Activated CD4-positive, alpha-beta T cell treated with anti-CD3 and anti-CD28 coated beads for 36 hours (primary cell): ENCODE measurements around the gene CCN5. TPM values are rescaled to one million over a fixed set of nuclear protein-coding genes. Genes with fewer than 3 reads are reported as not detected.

Experiments used
- ATAC-seq: fragments of 200-7000 bp; cut with Tn5 transposase; one replicate; pipeline ENCODE4 v1.10.0; 2021; ENCODE audit warnings: mild to moderate bottlenecking, moderate library complexity
- CTCF ChIA-PET: fragments of 350-600 bp; sonication (Branson Sonifier 250); formaldehyde crosslinking; loops from one replicate; lab custom pipeline; 2021; ENCODE audit warnings: antibody characterized with exemption; lab: Charles Lee
- POLR2A ChIA-PET: fragments of 350-600 bp; sonication (Branson Sonifier 250); formaldehyde crosslinking; loops from one replicate; lab custom pipeline; 2021; ENCODE audit warnings: antibody characterized with exemption, inconsistent platforms; lab: Charles Lee
- DNase-seq: peaks from one replicate; pipeline ENCODE4 v3.0.0-alpha.2; 2020
- H3K27ac Mint-ChIP-seq: one replicate; pipeline ENCODE4 v1.8.0; 2021; ENCODE audit warnings: mixed read lengths
- H3K27me3 Mint-ChIP-seq: one replicate; pipeline ENCODE4 v1.8.0; 2021; ENCODE audit warnings: mixed read lengths
- H3K36me3 Mint-ChIP-seq: one replicate; pipeline ENCODE4 v1.8.0; 2021; ENCODE audit warnings: low read depth, mixed read lengths
- H3K4me1 Mint-ChIP-seq: one replicate; pipeline ENCODE4 v1.8.0; 2021; ENCODE audit warnings: mixed read lengths
- H3K4me3 Mint-ChIP-seq: one replicate; pipeline ENCODE4 v1.8.0; 2021; ENCODE audit warnings: mild to moderate bottlenecking, moderate library complexity, mixed read lengths
- H3K9me3 Mint-ChIP-seq: one replicate; pipeline ENCODE4 v1.8.0; 2021; ENCODE audit warnings: low read depth, mixed read lengths
- intact Hi-C, 2 experiments: fragments of 100-400 bp; cut with DNase I in 1 of 2; cut with micrococcal nuclease in 1 of 2; formaldehyde crosslinking; loops; one replicate each; pipeline versions ENCODE4 v1.14.2 to v1.15.1; 2022 to 2024; cut with DNase I, micrococcal nuclease
- total RNA-seq, 2 experiments: library from RNA; stranded (reverse); gene quantifications; one replicate each; pipeline ENCODE4 v1.2.3, GENCODE V29; 2021

The CCN5 gene
- total RNA-seq, 2 experiments from 2014 or later = not detected

DNA sequence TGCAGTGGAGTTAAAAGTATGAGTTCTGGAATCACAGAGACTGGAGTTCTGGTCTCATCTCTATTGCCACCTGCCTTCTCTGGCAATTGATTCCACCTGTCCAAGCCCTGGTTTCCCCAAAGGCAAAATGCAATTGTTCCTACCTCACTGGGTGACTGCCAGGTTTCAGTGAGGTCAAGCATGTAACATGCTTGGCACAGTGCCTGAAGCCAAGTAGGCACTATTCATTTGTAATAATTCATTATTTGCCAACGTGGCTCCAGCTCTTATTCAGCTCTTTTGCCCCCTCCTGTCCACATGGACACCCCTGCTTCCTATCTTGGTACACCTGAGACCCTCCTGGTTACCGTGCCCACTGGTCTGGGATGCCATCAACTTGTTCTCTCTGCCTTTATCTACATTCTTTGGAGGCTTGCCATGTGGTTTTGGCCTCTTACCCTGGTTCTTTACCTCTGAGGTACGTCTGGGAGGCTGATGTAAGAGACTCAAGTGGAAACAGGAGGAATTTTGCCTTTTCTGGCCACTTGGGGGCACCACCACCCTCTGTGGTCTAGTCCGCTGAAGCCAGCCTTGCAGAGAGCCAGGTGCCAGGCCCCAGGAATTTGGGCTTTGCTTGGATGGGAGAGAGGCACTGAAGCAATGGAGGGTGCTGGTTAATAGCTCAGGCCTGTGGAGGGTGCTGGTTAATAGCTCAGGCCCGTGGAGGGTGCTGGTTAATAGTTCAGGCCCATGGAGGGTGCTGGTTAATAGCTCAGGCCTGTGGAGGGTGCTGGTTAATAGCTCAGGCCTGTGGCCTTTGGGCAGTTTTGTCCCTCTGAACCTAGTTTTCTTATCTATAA, 32.2 kb downstream of the CCN5 start:
- peak; percentile 87 for DNase-seq

DNA sequence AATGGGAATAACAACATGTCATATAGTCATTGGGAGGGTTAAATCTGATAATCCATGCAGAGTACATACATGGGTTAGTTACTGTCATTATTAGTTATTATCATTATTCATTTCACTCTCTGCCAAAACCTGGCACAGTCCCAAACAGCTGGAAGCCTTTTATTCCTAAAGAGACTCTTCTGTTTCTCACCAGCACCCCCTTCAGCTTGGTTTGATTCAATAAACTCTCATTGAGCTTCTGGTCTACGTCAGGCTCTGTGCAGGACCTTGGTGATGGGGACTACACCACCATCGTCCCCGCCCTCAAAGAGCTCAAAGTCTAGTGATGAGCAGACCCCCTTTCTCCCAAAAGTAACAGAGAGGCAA, 32.8 kb downstream of the CCN5 start:
- H3K36me3 Mint-ChIP-seq = peaks cover 2% of the 10 kb centered on the region
- H3K9me3 Mint-ChIP-seq = no peaks in the 10 kb centered on the region
- POLR2A ChIA-PET = no interaction called here
- intact Hi-C loops = loop anchor here in 1 of 2 experiments (5.0 kb wide), 2 partner anchors 139 to 349 kb away; partner anchors contain the start of gene YWHAB
- H3K4me3 Mint-ChIP-seq = no peak overlapping the region
- H3K27me3 Mint-ChIP-seq = peaks cover 21% of the 10 kb centered on the region
- ATAC-seq (no peak), DNase-seq (no peak)
- CTCF ChIA-PET = interaction anchor here (0.6 to 3.2 kb wide), 22 partner anchors 8 to 212 kb away, joined by 3 to 30 read pairs (median 4); no protein-coding TSS in a partner anchor
- peaks cover 19% of the 10 kb centered on the region for H3K4me1 Mint-ChIP-seq
- no peak overlapping the region for H3K27ac Mint-ChIP-seq

More for the DNA sequence above, 32.2 kb downstream of the CCN5 start:
- ATAC-seq = peak; percentile 60
- Mint-ChIP-seq H3K4me3 (peak overlapping the region; percentile 76), H3K27me3 (peaks cover 21% of the 10 kb centered on the region), H3K4me1 (peaks cover 19% of the 10 kb centered on the region), H3K27ac (peak overlapping the region; percentile 84), H3K36me3 (peaks cover 2% of the 10 kb centered on the region), H3K9me3 (no peaks in the 10 kb centered on the region)
- CTCF ChIA-PET = interaction anchor here (0.6 to 3.2 kb wide), 34 partner anchors 9 to 623 kb away, joined by 3 to 30 read pairs (median 4); partner anchors contain the start of gene SERINC3
- POLR2A ChIA-PET = interaction anchor here (0.7 kb wide), 1 partner anchor 24 kb away, joined by 3 read pairs; no protein-coding TSS in a partner anchor
- intact Hi-C loops = loop anchor here (1.0 to 5.0 kb wide), 5 partner anchors 62 to 350 kb away; partner anchors contain the start of genes RIMS4 (in 1 of the 2) and YWHAB (in 1 of the 2)

DNA sequence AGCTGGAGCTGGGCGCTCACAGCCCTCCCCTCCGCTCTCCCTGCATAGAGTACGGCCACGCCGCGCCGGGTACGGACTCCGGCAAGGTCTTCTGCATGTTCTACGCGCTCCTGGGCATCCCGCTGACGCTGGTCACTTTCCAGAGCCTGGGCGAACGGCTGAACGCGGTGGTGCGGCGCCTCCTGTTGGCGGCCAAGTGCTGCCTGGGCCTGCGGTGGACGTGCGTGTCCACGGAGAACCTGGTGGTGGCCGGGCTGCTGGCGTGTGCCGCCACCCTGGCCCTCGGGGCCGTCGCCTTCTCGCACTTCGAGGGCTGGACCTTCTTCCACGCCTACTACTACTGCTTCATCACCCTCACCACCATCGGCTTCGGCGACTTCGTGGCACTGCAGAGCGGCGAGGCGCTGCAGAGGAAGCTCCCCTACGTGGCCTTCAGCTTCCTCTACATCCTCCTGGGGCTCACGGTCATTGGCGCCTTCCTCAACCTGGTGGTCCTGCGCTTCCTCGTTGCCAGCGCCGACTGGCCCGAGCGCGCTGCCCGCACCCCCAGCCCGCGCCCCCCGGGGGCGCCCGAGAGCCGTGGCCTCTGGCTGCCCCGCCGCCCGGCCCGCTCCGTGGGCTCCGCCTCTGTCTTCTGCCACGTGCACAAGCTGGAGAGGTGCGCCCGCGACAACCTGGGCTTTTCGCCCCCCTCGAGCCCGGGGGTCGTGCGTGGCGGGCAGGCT, 35.1 kb downstream of the CCN5 start:
- DNase-seq = peak; percentile 44
- POLR2A ChIA-PET = no interaction called here
- peaks cover 2% of the 10 kb centered on the region for H3K36me3 Mint-ChIP-seq
- peaks cover 14% of the 10 kb centered on the region for H3K27me3 Mint-ChIP-seq
- no peak overlapping the region for H3K27ac Mint-ChIP-seq
- ATAC-seq = no peak
- intact Hi-C loops = no loop called here
- CTCF ChIA-PET = interaction anchor here (0.7 to 1.1 kb wide), 3 partner anchors 12 to 145 kb away, joined by 3 to 4 read pairs (median 3); no protein-coding TSS in a partner anchor
- no peak overlapping the region for H3K4me3 Mint-ChIP-seq
- peaks cover 14% of the 10 kb centered on the region for H3K4me1 Mint-ChIP-seq
- no peaks in the 10 kb centered on the region for H3K9me3 Mint-ChIP-seq

DNA sequence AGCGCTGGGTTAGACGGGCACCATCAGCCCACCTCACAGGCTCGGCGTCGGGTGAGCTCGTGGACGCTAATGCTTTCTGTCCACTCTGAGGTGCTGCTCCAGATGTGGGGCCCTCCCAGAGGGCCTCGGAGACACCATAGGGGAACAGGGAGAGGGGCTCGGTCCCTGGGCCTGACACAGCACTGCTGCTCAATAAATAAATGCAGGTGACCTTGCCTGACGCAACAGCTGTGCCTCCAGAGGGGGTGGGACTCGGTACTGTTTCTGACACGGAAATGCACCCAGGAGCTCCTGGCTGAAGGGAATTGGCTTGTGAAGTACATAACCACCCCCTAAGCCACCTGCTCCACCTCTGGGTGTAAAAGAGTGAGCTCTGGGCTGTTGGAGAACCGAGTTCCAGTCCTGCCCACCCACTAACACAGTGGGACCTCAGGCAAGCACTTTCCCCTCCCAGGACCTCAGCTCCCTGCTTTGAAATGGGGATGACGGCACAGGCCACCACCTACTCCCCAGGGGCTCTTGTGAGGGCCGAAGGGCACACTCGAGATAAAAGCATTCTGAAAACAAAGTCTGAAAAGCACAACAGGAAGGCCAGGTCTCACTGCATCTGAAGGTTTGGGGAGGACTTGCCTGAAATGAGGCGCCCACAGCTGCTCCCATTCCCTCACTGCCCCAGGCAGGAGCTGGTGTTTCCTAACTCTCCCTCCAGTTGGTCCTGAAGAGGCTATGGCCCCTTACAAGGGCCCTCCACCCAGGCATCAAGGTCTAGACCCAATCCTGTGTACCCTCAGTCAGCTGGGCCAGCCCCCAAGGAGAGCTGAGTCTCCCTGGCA, 37.1 kb downstream of the CCN5 start:
- no peak for DNase-seq
- Mint-ChIP-seq H3K27ac (no peak overlapping the region), H3K4me1 (peaks cover 3% of the 10 kb centered on the region), H3K4me3 (no peak overlapping the region), H3K27me3 (peaks cover 9% of the 10 kb centered on the region), H3K9me3 (no peaks in the 10 kb centered on the region), H3K36me3 (peaks cover 2% of the 10 kb centered on the region)
- ATAC-seq = no peak
- intact Hi-C loops = no loop called here
- ChIA-PET POLR2A (interaction anchor here (0.7 kb wide), 1 partner anchor 78 kb away, joined by 3 read pairs; no protein-coding TSS in a partner anchor), CTCF (interaction anchor here (0.9 to 1.5 kb wide), 3 partner anchors 114 to 178 kb away, joined by 3 to 5 read pairs (median 4); no protein-coding TSS in a partner anchor)

DNA sequence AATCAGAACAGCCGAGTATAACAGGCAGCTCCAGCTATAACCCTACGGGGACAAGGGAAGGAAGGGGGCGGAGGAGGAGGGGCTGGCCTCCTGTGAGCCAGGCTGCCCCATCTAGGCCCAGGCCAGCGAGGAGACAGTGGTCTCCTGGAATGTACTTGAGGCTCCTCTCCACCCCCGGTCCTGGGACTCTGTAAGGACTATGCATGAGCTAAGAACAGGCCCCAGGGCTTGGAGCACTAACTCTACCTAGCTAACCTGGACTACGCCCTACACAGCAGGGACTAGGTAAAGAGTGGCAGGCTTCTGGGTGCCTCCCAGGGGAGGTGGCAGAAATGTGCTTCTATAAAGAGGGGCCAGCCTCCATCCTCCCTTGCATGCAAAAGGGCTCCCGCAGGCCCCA, 39.4 kb downstream of the CCN5 start:
- Mint-ChIP-seq H3K9me3 (no peaks in the 10 kb centered on the region), H3K27me3 (peaks cover 5% of the 10 kb centered on the region), H3K36me3 (peaks cover 2% of the 10 kb centered on the region), H3K4me3 (no peak overlapping the region), H3K4me1 (no peaks in the 10 kb centered on the region), H3K27ac (no peak overlapping the region)
- CTCF ChIA-PET = no interaction called here
- POLR2A ChIA-PET = no interaction called here
- ATAC-seq (no peak), DNase-seq (no peak)
- intact Hi-C loops = no loop called here

DNA sequence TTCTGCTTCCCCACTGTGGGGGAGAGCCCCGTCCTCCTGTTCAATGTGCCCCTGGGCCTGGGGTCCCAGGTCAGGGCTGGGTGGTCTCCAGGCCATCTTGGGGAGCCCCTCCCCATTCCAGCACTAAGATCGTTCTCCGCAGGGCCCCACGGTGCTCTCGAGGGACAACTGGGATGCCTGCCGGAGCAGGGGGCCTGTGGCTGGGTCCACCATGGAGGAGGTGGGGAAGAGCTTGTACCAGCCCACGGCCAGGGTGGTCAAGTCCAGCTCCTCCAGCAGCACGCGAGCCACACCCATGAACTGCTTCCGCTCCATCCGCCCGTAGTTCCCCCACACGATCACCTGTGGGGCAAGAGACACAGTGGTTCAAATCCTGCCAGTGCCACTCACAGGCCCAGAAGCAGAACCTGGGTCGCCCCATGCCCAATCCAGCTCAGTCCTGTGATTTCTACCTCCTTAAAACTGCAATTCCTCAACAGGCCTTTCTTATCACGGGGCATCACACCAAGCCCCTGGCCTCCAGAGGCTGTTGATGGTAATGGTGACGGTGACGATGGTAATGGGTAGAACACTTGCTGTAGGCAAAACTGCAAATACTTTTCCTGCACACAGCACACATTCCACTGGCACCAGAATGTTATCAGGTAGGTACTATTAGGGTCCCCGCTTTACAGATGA, 41.0 kb downstream of the CCN5 start:
- ChIA-PET POLR2A (no interaction called here), CTCF (interaction anchor here (0.7 to 3.7 kb wide), 2 partner anchors 8 to 323 kb away, joined by 4 to 13 read pairs; no protein-coding TSS in a partner anchor)
- Mint-ChIP-seq H3K4me1 (no peaks in the 10 kb centered on the region), H3K27ac (no peak overlapping the region), H3K27me3 (peaks cover 2% of the 10 kb centered on the region), H3K36me3 (no peaks in the 10 kb centered on the region), H3K4me3 (no peak overlapping the region), H3K9me3 (no peaks in the 10 kb centered on the region)
- intact Hi-C loops = no loop called here
- ATAC-seq (no peak), DNase-seq (no peak)

DNA sequence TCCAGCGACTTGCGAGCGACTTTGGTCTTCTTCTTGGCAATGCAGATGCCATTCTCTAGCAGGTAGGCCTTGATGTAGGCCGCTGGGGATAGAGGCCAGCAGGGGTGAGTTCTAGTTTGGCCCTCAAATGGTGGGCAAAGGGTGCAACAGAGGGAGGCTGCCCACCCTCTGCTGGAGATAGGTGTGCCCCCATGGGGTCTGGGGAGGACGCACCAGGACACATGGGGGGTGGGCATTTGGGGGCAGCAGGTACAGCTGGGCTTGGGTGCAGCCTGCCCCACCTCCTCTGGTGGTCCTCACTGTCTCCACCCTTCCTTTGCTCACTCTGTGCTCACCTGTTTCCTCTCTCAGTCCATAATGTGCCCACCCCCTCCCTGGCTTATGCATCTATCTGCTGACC, 41.8 kb downstream of the CCN5 start:
- POLR2A ChIA-PET = no interaction called here
- Mint-ChIP-seq H3K27me3 (no peaks in the 10 kb centered on the region), H3K4me3 (no peak overlapping the region), H3K9me3 (no peaks in the 10 kb centered on the region), H3K36me3 (no peaks in the 10 kb centered on the region), H3K27ac (no peak overlapping the region), H3K4me1 (no peaks in the 10 kb centered on the region)
- CTCF ChIA-PET = interaction anchor here (3.7 kb wide), 1 partner anchor 9 kb away, joined by 13 read pairs; no protein-coding TSS in a partner anchor
- ATAC-seq (no peak), DNase-seq (no peak)
- intact Hi-C loops = no loop called here

DNA sequence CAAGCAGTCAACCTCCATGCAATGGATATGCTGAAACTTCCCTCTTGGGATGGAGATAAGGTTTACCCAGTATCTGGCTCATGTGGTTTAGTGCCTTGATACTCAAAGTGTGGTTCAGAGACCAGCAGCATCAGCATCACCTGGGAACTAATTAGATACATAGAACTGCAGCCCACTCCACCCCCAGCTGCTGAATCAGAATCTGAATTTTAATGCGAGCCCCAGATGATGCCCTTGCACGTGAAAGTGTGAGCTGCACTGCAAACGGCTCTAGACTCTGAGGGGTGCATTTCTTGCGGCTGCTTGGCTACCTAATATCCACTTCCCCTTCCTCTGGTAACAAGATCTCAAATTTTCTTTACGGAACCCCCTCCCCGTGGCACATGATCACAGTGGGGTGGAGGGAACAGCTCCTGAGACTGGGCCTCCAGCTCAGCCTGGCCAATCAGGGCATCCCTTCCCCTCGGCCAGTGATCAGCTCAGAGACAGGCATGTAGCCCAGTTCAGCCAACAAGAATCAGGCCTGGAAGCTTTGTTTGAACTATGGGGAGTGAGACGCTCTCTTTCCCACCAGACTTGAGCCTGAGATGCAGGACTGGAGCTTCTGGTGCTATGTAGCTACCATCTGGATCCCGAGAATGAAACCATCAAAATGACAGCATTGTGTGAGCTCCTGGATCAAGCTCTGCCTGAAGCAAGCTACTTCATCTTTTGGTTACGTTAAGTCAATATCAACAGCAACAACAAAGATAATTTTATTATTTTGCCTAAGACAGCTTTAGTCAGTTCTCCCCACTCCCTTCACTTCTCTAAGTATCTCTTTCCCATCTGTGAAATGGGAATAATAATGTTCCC, 43.3 kb downstream of the CCN5 start:
- Mint-ChIP-seq H3K27ac (no peak overlapping the region), H3K4me1 (no peaks in the 10 kb centered on the region), H3K36me3 (no peaks in the 10 kb centered on the region), H3K4me3 (no peak overlapping the region), H3K9me3 (no peaks in the 10 kb centered on the region), H3K27me3 (no peaks in the 10 kb centered on the region)
- no peak for ATAC-seq
- CTCF ChIA-PET = interaction anchor here (0.7 to 3.7 kb wide), 4 partner anchors 9 to 271 kb away, joined by 3 to 13 read pairs (median 4); no protein-coding TSS in a partner anchor
- intact Hi-C loops = no loop called here
- no peak for DNase-seq
- POLR2A ChIA-PET = no interaction called here

DNA sequence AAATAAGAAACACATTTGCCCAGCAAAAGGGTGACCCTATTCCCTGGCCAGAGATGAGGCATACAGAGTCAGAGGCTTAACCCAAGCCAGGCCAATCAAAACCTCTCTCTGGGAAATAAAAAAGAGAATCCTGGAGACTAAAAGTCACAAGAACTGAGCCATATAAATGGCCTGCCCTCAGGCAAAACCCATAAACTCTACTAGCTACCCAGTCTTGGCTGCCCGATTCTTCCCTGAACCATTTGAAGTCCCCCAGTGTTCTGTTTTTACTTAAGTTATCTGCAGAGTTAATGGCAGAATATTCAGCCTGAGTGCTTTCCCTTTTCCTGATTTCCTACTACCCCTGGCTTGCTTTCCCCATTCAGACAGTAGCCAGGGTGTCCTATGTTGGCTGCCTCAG, 44.4 kb downstream of the CCN5 start:
- POLR2A ChIA-PET = no interaction called here
- ATAC-seq = no peak
- H3K9me3 Mint-ChIP-seq = no peaks in the 10 kb centered on the region
- no peak for DNase-seq
- H3K36me3 Mint-ChIP-seq = no peaks in the 10 kb centered on the region
- H3K27me3 Mint-ChIP-seq = peaks cover 7% of the 10 kb centered on the region
- CTCF ChIA-PET = interaction anchor here (0.6 to 1.1 kb wide), 3 partner anchors 12 to 76 kb away, joined by 3 to 5 read pairs (median 3); no protein-coding TSS in a partner anchor
- no peak overlapping the region for H3K27ac Mint-ChIP-seq
- intact Hi-C loops = no loop called here
- no peaks in the 10 kb centered on the region for H3K4me1 Mint-ChIP-seq
- no peak overlapping the region for H3K4me3 Mint-ChIP-seq
